Uterus (tissue), 4 donors: ENCODE data around the gene SMDT1. TPM values are rescaled to one million over a fixed set of nuclear protein-coding genes. Genes with fewer than 3 reads are reported as not detected.

Source experiments
- DNase-seq, 2 donors: peaks; one replicate each; pipeline ENCODE4 v3.0.0-alpha.2; 2019 to 2020
- H3K27ac ChIP-seq, 2 donors: fragments of 200-600 bp; sonication (generic); 1 replicate in 1 of 2; 2 replicates in 1 of 2; pipeline ENCODE4 v1.5.1; 2016 to 2018
- H3K27me3 ChIP-seq, 2 donors: fragments of 200-600 bp; sonication (generic); one replicate each; pipeline ENCODE4 v1.5.1; 2018 to 2019; ENCODE audit warnings: control low read depth in 1 of 2
- H3K36me3 ChIP-seq, 2 donors: fragments of 200-600 bp; sonication (generic); one replicate each; pipeline ENCODE4 v1.5.1; 2019; ENCODE audit warnings: control low read depth in 1 of 2
- H3K4me1 ChIP-seq, 2 donors: fragments of 200-600 bp; sonication (generic); one replicate each; pipeline ENCODE4 v1.5.1; 2018 to 2019; ENCODE audit warnings: control low read depth in 1 of 2
- H3K4me3 ChIP-seq, 2 donors: fragments of 200-600 bp; sonication (generic); 1 replicate in 1 of 2; 2 replicates in 1 of 2; pipeline ENCODE4 v1.5.1; 2018 to 2019; ENCODE audit warnings: mild to moderate bottlenecking in 1 of 2
- H3K9me3 ChIP-seq, 2 donors: fragments of 200-600 bp; sonication (generic); one replicate each; pipeline ENCODE4 v1.5.1; 2019; ENCODE audit warnings: control low read depth in 1 of 2
- CTCF ChIP-seq, 4 experiments: fragments of 200-600 bp in 2 of 4; fragments of 450-650 bp in 2 of 4; sonication (generic) in 2 of 4; IDR thresholded peaks; one replicate each; pipeline ENCODE4 v1.5.1; 2016 to 2019; ENCODE audit warnings: antibody characterized with exemption in 4 of 4, mild to moderate bottlenecking in 2 of 4, moderate library complexity in 1 of 4
- POLR2A ChIP-seq, 2 donors: fragments of 450-650 bp; IDR thresholded peaks; one replicate each; pipeline ENCODE4 v1.6.1; 2016; ENCODE audit warnings: antibody characterized with exemption in 2 of 2, mild to moderate bottlenecking in 1 of 2, moderate library complexity in 1 of 2
- intact Hi-C: fragments of 100-400 bp; cut with DNase I; formaldehyde crosslinking; loops from one replicate; pipeline ENCODE4 v1.15.1; 2023; ENCODE audit warnings: low total_unique reads
- total RNA-seq, 4 donors: library from RNA; depleted of rRNA in 3 of 4; stranded (reverse); fragments of >200 nt in 3 of 4; gene quantifications; one replicate each; pipeline versions ENCODE4 v1.1.0 to v1.2.4, GENCODE V29; 2014 to 2023
- donor health status: DM: yes; HTN: yes; CAD: no.

Gene SMDT1
- total RNA-seq, 4 donors from 2014 or later = 8.3 to 98.0 (median 33.2) TPM

GRCh38 chr22:42061041-42061440, 18.5 kb upstream of the SMDT1 start:
- intact Hi-C loops = no loop called here
- H3K9me3 ChIP-seq = peaks cover 0 to 8% of the 10 kb centered on the region in 2 donors
- no peak overlapping the region for H3K27ac ChIP-seq
- H3K36me3 ChIP-seq = no peaks in the 10 kb centered on the region
- no peak overlapping the region for H3K4me3 ChIP-seq
- no peaks in the 10 kb centered on the region for H3K4me1 ChIP-seq
- no peak for DNase-seq
- H3K27me3 ChIP-seq = no peaks in the 10 kb centered on the region
- TF ChIP-seq POLR2A (IDR thresholded peaks at IDR 0.05) (no peak), CTCF (IDR thresholded peaks at IDR 0.05) (no peak)

GRCh38 chr22:42062506-42063170, 16.9 kb upstream of the SMDT1 start:
- H3K27me3 ChIP-seq = no peaks in the 10 kb centered on the region
- intact Hi-C loops = no loop called here
- H3K36me3 ChIP-seq = no peaks in the 10 kb centered on the region
- H3K9me3 ChIP-seq = no peaks in the 10 kb centered on the region
- no peak overlapping the region for H3K4me3 ChIP-seq
- TF ChIP-seq POLR2A (IDR thresholded peaks at IDR 0.05) (no peak), CTCF (IDR thresholded peaks at IDR 0.05) (no peak)
- no peak for DNase-seq
- no peaks in the 10 kb centered on the region for H3K4me1 ChIP-seq
- H3K27ac ChIP-seq = no peak overlapping the region

GRCh38 chr22:42064629-42065028, 14.9 kb upstream of the SMDT1 start:
- Histone ChIP-seq H3K36me3 (no peaks in the 10 kb centered on the region), H3K4me1 (peaks cover 0 to 2% of the 10 kb centered on the region in 2 donors), H3K27me3 (no peaks in the 10 kb centered on the region), H3K27ac (no peak overlapping the region), H3K4me3 (no peak overlapping the region), H3K9me3 (no peaks in the 10 kb centered on the region)
- TF ChIP-seq CTCF (IDR thresholded peaks at IDR 0.05) (no peak), POLR2A (IDR thresholded peaks at IDR 0.05) (no peak)
- DNase-seq = no peak
- intact Hi-C loops = no loop called here

- intact Hi-C loops = no loop called here
- Histone ChIP-seq H3K27ac (no peak overlapping the region), H3K4me1 (peaks cover 0 to 5% of the 10 kb centered on the region in 2 donors), H3K9me3 (no peaks in the 10 kb centered on the region), H3K4me3 (no peak overlapping the region), H3K36me3 (no peaks in the 10 kb centered on the region), H3K27me3 (no peaks in the 10 kb centered on the region)
- no peak for DNase-seq
- TF ChIP-seq POLR2A (IDR thresholded peaks at IDR 0.05) = no peak
- TF ChIP-seq CTCF (IDR thresholded peaks at IDR 0.05) = no peak
Observed at GRCh38 chr22:42065438-42066125, 13.9 kb upstream of the SMDT1 start.

GRCh38 chr22:42066126-42066761, 13.3 kb upstream of the SMDT1 start:
- TF ChIP-seq POLR2A (IDR thresholded peaks at IDR 0.05) (no peak), CTCF (IDR thresholded peaks at IDR 0.05) (no peak)
- Histone ChIP-seq H3K36me3 (no peaks in the 10 kb centered on the region), H3K4me1 (peaks cover 0 to 5% of the 10 kb centered on the region in 2 donors), H3K4me3 (no peak overlapping the region), H3K9me3 (no peaks in the 10 kb centered on the region), H3K27me3 (no peaks in the 10 kb centered on the region), H3K27ac (no peak overlapping the region)
- no peak for DNase-seq
- intact Hi-C loops = no loop called here
